Neural progenitor cell (in vitro differentiated cells): ENCODE results near the gene CA14.

Experiments
- CTCF ChIP-seq: fragments of 200-600 bp; sonication (generic); IDR thresholded peaks from 2 replicates; pipeline ENCODE4 v1.5.1; 2017; ENCODE audit warnings: antibody characterized with exemption, mild to moderate bottlenecking
- EZH2 ChIP-seq: fragments of 200-600 bp; sonication (generic); IDR thresholded peaks from 2 replicates; pipeline ENCODE4 v1.6.1; 2017; ENCODE audit warnings: antibody characterized with exemption, mild to moderate bottlenecking, moderate library complexity

DNA sequence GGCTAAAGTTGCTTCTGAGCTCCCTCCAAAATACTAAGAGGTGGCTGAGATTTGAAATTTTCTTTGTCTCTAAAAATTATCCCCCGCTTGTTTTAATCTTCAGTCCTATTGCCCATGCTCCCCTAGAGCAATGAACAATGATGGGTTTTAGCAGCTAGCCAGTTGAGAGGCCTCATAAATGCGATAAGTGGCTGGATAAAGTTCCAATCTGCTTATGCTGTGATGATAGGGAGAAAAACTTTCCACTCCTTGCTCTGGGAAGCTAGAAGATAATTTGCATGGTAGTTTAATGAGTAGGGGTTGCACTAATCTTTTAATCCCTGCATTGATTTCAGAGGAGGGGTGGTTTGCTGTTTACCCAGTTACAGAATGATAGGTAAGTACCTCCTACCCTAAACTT is 54.2 kb downstream of the CA14 start:
- TF ChIP-seq CTCF (no peak), EZH2 (no peak)
